Panc1 (cell line): Measurements from ENCODE around the gene G0S2.

ENCODE experiments used
- POLR2AphosphoS5 ChIP-seq: IDR thresholded peaks from 2 replicates; pipeline ENCODE4 v1.6.1; 2012; ENCODE audit warnings: mild to moderate bottlenecking, low read depth, low read length, moderate library complexity
- SIN3A ChIP-seq: IDR thresholded peaks from 2 replicates; pipeline ENCODE4 v1.6.1; 2012; ENCODE audit warnings: low read depth, mild to moderate bottlenecking, low read length, moderate library complexity, borderline replicate concordance; ENCODE audit not compliant: insufficient read depth
- TCF7L2 ChIP-seq: IDR thresholded peaks from 2 replicates; pipeline ENCODE4 v1.6.1; 2011; ENCODE audit warnings: mild to moderate bottlenecking, low read depth, low read length, inconsistent platforms
- TF ChIP-seq, protein P1 (sequence below): fragments of 450-650 bp; IDR thresholded peaks from 2 replicates; pipeline ENCODE4 v1.5.1; 2017; ENCODE audit warnings: mild to moderate bottlenecking
- TF ChIP-seq, protein P2 (sequence below), 2 experiments: IDR thresholded peaks; 2 replicates each; pipeline ENCODE4 v1.6.1; 2011 to 2012; ENCODE audit warnings: low read depth in 2 of 2, control low read depth in 1 of 2, low read length in 1 of 2, mild to moderate bottlenecking in 1 of 2, moderate library complexity in 1 of 2; ENCODE audit not compliant: insufficient read depth in 1 of 2

DNA sequence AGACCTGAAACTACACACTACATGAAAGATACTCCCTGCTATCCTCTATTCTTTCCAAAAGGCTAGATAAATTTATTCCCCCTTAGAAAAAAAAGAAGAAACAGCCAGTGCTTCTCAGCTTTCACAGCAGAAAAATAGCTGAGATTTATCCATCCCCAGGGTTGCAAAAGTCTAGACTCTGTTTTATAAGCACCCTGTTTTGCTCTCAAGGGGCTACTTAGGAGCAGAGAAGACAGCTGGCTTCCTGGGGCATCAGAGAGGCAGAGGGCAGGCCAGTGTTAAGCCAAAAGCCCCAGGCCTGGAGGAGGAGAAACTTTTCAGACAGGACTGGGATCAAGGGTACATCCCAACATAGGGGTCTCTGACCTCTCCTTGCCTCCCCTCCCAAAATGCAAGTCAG, 26.9 kb upstream of the G0S2 start:
- TF ChIP-seq, protein P1, sequence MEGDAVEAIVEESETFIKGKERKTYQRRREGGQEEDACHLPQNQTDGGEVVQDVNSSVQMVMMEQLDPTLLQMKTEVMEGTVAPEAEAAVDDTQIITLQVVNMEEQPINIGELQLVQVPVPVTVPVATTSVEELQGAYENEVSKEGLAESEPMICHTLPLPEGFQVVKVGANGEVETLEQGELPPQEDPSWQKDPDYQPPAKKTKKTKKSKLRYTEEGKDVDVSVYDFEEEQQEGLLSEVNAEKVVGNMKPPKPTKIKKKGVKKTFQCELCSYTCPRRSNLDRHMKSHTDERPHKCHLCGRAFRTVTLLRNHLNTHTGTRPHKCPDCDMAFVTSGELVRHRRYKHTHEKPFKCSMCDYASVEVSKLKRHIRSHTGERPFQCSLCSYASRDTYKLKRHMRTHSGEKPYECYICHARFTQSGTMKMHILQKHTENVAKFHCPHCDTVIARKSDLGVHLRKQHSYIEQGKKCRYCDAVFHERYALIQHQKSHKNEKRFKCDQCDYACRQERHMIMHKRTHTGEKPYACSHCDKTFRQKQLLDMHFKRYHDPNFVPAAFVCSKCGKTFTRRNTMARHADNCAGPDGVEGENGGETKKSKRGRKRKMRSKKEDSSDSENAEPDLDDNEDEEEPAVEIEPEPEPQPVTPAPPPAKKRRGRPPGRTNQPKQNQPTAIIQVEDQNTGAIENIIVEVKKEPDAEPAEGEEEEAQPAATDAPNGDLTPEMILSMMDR = no peak
- TF ChIP-seq POLR2AphosphoS5 (no peak), SIN3A (no peak), TCF7L2 (no peak)
- TF ChIP-seq, protein P2, sequence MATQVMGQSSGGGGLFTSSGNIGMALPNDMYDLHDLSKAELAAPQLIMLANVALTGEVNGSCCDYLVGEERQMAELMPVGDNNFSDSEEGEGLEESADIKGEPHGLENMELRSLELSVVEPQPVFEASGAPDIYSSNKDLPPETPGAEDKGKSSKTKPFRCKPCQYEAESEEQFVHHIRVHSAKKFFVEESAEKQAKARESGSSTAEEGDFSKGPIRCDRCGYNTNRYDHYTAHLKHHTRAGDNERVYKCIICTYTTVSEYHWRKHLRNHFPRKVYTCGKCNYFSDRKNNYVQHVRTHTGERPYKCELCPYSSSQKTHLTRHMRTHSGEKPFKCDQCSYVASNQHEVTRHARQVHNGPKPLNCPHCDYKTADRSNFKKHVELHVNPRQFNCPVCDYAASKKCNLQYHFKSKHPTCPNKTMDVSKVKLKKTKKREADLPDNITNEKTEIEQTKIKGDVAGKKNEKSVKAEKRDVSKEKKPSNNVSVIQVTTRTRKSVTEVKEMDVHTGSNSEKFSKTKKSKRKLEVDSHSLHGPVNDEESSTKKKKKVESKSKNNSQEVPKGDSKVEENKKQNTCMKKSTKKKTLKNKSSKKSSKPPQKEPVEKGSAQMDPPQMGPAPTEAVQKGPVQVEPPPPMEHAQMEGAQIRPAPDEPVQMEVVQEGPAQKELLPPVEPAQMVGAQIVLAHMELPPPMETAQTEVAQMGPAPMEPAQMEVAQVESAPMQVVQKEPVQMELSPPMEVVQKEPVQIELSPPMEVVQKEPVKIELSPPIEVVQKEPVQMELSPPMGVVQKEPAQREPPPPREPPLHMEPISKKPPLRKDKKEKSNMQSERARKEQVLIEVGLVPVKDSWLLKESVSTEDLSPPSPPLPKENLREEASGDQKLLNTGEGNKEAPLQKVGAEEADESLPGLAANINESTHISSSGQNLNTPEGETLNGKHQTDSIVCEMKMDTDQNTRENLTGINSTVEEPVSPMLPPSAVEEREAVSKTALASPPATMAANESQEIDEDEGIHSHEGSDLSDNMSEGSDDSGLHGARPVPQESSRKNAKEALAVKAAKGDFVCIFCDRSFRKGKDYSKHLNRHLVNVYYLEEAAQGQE (IDR thresholded peaks at IDR 0.05; ENCODE audit: insufficient read depth in 1 of 2, low read depth in 2 of 2, low read length in 1 of 2) = no peak
